ENCODE results near the gene C9orf152. TPM values are rescaled to one million over a fixed set of nuclear protein-coding genes. Genes with fewer than 3 reads are reported as not detected.

C9orf152 gene
- total RNA-seq = not detected

DNA sequence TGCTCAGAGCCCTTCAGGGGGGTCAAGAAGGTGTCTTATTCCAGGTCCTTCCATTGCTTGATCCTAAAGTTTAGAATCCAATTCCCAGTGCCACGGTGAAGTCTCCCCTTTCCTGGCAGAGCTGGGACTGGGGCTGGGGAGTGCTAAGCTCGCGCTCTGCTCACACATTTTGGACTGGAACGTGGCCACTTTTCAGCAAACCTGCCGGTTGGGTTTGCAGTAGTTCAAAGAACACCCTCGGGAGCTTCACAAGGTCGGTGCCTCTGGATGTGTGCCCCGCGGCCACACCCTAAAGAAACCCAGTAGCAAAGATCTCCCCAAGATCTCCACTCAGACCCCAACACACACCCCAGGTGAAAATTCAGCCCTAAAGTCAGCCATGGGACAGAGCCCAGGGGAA is at the start of gene C9orf152:
C9orf152 (minus strand) TSS at position 129 of the 400 bp plus-strand sequence. CDS start 580 bp downstream, outside the sequence.

DNA sequence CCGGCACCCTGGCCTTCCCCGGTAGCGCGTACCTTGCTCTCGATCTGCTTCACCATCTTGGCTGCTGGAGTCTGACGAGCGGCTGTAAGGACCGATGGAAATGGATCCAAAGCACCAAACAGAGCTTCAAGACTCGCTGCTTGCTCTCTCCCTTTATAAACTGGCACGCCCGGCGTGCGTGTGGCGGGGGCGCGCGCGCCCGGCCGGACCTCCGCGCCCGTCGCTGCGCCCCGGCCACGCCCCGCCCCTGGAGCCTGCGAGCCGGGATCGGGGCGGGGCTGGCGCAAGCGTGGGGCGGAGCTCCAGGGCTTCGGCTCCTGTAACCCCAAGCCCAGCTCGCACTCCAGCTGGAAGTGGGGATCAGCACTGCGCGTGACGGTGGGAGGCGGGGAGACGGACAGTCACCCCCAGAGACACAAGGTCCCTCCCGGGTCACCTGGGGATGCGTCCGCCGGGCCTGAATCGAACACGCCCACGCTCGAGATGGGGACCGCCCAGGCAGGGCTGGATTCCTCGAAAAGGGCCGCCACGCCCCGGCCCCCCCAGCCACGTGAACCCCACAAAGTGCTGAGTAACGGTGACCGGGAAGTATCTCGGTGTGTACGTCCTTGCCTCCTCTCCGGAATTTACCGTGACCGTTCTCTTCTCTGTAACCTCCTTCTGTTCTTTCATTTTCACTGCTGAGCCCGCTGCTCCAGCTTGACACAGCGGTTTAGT is 48.6 kb upstream of the C9orf152 start, which contains the start of gene TXN:
TXN (minus strand) TSS at position 128 of the 717 bp plus-strand sequence; CDS start at position 56, 72 bp downstream.

Other genes with a start within 250 kb of the C9orf152 start
- gene TXN, start 48.3 kb upstream of the C9orf152 start, total RNA-seq = 171 TPM
- not detected for gene TXNDC8, start 129.7 kb upstream of the C9orf152 start, total RNA-seq